GM23248 (cell line): ENCODE results near the gene SFPQ.

Experiments used
- EZH2 ChIP-seq: fragments of 200-600 bp; sonication (generic); IDR thresholded peaks from 2 replicates; pipeline ENCODE4 v1.6.1; 2018; ENCODE audit warnings: antibody characterized with exemption, mild to moderate bottlenecking; ENCODE audit not compliant: insufficient read depth, poor library complexity, severe bottlenecking
- EZH2phosphoT487 ChIP-seq: fragments of 200-600 bp; sonication (generic); IDR thresholded peaks from 2 replicates; pipeline ENCODE4 v1.6.1; 2018; ENCODE audit warnings: antibody characterized with exemption, moderate library complexity, mild to moderate bottlenecking, low read depth; ENCODE audit not compliant: insufficient read depth

GRCh38 chr1:35190784-35191183, 2.2 kb downstream of the SFPQ start:
- TF ChIP-seq EZH2phosphoT487 = no peak
- TF ChIP-seq EZH2 = no peak
